Measurements from ENCODE around the gene PROSER3.

DNA sequence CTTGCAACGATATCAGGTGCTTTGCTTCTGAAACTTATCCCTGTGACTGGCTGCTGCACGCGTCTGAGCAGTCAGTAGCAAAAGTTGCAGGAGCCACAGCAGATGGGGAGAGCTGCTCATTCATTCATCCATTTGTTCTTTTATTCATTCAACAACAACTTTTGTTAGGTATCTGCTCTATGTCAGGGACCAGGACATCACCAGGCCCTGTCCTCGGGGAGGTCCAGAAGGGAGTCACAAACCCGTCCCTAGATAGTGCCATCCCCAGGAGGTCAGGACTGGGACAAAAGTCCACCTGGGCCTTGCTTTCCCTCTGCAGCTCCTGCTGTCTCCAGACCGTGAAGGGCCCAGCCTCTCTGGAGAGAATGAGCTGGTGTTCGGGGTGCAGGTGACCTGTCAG, 20.0 kb downstream of the PROSER3 start:
- TF ChIP-seq, protein P1, sequence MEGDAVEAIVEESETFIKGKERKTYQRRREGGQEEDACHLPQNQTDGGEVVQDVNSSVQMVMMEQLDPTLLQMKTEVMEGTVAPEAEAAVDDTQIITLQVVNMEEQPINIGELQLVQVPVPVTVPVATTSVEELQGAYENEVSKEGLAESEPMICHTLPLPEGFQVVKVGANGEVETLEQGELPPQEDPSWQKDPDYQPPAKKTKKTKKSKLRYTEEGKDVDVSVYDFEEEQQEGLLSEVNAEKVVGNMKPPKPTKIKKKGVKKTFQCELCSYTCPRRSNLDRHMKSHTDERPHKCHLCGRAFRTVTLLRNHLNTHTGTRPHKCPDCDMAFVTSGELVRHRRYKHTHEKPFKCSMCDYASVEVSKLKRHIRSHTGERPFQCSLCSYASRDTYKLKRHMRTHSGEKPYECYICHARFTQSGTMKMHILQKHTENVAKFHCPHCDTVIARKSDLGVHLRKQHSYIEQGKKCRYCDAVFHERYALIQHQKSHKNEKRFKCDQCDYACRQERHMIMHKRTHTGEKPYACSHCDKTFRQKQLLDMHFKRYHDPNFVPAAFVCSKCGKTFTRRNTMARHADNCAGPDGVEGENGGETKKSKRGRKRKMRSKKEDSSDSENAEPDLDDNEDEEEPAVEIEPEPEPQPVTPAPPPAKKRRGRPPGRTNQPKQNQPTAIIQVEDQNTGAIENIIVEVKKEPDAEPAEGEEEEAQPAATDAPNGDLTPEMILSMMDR (IDR thresholded peaks at IDR 0.05): no peak
- no peak for TF ChIP-seq ZFX (IDR thresholded peaks at IDR 0.05; ENCODE audit: borderline replicate concordance)
